ENCODE data around the gene SLC39A9. TPM values are rescaled to one million over a fixed set of nuclear protein-coding genes. Genes with fewer than 3 reads are reported as not detected.

Gene SLC39A9
- total RNA-seq, 4 donors from 2014 or later: 64.9 to 101 (median 81.3) TPM

DNA sequence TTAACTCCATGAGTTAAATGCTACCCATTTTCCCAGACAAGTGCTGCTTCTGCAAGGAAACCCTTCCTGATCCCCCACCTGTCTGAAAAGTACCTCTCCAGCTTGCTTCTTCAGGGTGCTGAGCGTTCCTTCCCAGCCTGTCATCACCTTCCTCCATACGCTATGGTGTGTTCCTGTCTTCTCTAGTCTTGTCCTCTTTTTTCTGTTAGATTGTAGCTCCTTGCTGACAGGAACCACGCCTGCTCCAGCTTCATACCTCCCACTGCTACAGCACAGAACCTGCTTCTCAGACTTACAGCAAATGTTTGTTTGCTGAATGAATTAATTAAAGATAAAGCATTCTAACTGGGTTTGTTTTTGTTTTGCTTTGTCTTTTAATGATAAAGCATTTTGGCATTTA lies 39.5 kb upstream of the SLC39A9 start:
- no peak for TF ChIP-seq POLR2A (IDR thresholded peaks at IDR 0.05)
- TF ChIP-seq, protein P1, sequence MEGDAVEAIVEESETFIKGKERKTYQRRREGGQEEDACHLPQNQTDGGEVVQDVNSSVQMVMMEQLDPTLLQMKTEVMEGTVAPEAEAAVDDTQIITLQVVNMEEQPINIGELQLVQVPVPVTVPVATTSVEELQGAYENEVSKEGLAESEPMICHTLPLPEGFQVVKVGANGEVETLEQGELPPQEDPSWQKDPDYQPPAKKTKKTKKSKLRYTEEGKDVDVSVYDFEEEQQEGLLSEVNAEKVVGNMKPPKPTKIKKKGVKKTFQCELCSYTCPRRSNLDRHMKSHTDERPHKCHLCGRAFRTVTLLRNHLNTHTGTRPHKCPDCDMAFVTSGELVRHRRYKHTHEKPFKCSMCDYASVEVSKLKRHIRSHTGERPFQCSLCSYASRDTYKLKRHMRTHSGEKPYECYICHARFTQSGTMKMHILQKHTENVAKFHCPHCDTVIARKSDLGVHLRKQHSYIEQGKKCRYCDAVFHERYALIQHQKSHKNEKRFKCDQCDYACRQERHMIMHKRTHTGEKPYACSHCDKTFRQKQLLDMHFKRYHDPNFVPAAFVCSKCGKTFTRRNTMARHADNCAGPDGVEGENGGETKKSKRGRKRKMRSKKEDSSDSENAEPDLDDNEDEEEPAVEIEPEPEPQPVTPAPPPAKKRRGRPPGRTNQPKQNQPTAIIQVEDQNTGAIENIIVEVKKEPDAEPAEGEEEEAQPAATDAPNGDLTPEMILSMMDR (IDR thresholded peaks at IDR 0.05): no peak

DNA sequence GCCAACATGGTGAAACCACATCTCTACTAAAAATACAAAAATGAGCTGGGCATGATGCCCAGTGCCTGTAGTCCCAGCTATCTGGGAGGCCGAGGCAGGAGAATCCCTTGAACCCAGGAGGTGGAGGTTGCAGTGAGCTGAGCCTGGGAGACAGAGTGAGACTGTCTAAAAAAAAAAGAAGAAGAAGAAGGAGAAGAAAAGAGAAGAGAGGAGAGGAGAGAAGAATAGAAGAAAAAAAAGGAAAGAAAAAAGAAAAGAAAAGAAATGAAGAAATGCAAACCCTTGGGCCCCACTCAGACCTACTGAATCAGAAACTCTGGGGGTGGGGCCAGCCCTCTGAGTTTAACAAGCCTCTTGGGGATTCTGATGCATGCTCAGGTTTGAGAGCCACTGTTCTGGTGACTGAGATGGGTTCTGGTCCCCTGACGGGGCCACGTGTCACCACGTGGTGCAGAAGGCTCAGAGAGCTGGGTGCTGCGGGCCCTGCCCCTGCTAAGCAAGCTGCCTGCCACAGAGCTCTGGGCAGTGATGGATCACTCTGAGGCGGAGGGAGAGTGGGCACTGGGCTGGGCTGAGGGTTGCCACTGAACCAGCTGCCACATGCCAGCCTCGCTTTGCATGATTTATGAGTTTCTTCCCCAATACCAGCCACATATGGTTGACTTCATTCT lies 37.9 kb upstream of the SLC39A9 start:
- Histone ChIP-seq H3K36me3 (no peaks in the 10 kb centered on the region), H3K27me3 (no peaks in the 10 kb centered on the region), H3K27ac (no peak overlapping the region), H3K4me1 (peaks cover 8 to 12% of the 10 kb centered on the region in 2 donors), H3K4me3 (replicated peaks in 1 of 3) (no peak overlapping the region), H3K9me3 (no peaks in the 10 kb centered on the region)
- intact Hi-C loops (cut with DNase I): no loop called here
- DNase-seq: no peak
- WGBS, 2 donors: 78 to 83% methylated on average over 7 of the region's 7 CpGs
- TF ChIP-seq, protein P1 (IDR thresholded peaks at IDR 0.05): no peak
- no peak for TF ChIP-seq POLR2A (IDR thresholded peaks at IDR 0.05)

More for the DNA sequence above, 39.5 kb upstream of the SLC39A9 start:
- 92 to 96% methylated on average over 3 of the region's 3 CpGs for WGBS, 2 donors
- H3K27ac ChIP-seq: no peak overlapping the region
- no peak overlapping the region for H3K4me3 ChIP-seq (replicated peaks in 1 of 3)
- H3K9me3 ChIP-seq: no peaks in the 10 kb centered on the region
- H3K36me3 ChIP-seq: no peaks in the 10 kb centered on the region
- intact Hi-C loops (cut with DNase I): no loop called here
- H3K27me3 ChIP-seq: no peaks in the 10 kb centered on the region
- no peak for DNase-seq
- peaks cover 13 to 23% of the 10 kb centered on the region in 2 donors for H3K4me1 ChIP-seq

DNA sequence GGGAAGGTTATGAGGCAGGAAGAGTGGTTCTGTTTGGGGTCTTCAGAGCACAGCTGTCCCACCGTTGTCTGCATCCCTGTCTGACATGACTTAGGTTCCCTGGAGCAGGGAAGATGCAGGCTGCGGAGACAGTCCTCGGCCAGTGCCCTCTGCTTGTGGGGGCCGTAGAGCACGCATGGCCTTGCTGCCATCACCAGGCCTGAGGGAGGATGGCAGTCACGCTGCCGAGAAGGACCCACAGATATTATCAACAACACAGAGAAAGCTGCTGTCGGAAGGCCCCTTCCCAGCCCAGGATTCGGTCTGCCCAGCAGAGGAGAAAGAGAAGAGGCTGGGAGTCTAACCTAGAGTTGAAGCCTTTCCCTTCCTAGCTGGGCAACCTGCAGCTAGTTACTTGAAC lies 35.4 kb upstream of the SLC39A9 start:
- Histone ChIP-seq H3K4me1 (no peaks in the 10 kb centered on the region), H3K27me3 (no peaks in the 10 kb centered on the region), H3K9me3 (no peaks in the 10 kb centered on the region), H3K27ac (no peak overlapping the region), H3K4me3 (replicated peaks in 1 of 3) (no peak overlapping the region), H3K36me3 (no peaks in the 10 kb centered on the region)
- WGBS, 2 donors: 27 to 41% methylated on average over 9 of the region's 9 CpGs
- peak in 1 of 2 donors; percentile 27 for DNase-seq
- TF ChIP-seq, protein P1 (IDR thresholded peaks at IDR 0.05): peak in 2 of 6 experiments; percentile 25 to 35
- no peak for TF ChIP-seq POLR2A (IDR thresholded peaks at IDR 0.05)
- intact Hi-C loops (cut with DNase I): no loop called here

DNA sequence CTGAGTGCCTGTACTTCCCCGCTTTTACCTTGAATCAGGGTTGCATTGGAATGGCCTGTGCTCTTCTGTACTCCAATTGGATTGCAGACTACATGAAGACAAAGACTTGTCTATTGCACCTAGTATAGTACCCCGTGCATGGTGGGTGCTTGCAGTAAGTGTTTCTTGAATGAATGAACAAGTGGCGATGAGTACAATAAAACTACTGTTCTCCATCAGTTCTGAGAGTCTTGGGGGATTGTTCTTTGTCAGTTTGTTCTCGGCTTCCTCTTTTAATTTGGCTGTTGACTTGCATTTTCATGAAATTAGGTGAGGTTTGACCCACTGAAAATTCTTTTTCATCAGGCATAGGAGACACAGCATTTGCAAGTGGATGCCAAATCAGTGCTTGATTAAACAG lies 34.5 kb upstream of the SLC39A9 start:
- 76 to 81% methylated on average over 4 of the region's 4 CpGs for WGBS, 2 donors
- TF ChIP-seq, protein P1 (IDR thresholded peaks at IDR 0.05): no peak
- no peak for TF ChIP-seq POLR2A (IDR thresholded peaks at IDR 0.05)
- Histone ChIP-seq H3K36me3 (no peaks in the 10 kb centered on the region), H3K27me3 (no peaks in the 10 kb centered on the region), H3K9me3 (no peaks in the 10 kb centered on the region), H3K4me3 (replicated peaks in 1 of 3) (no peak overlapping the region), H3K4me1 (no peaks in the 10 kb centered on the region), H3K27ac (no peak overlapping the region)
- no peak for DNase-seq
- intact Hi-C loops (cut with DNase I): no loop called here

DNA sequence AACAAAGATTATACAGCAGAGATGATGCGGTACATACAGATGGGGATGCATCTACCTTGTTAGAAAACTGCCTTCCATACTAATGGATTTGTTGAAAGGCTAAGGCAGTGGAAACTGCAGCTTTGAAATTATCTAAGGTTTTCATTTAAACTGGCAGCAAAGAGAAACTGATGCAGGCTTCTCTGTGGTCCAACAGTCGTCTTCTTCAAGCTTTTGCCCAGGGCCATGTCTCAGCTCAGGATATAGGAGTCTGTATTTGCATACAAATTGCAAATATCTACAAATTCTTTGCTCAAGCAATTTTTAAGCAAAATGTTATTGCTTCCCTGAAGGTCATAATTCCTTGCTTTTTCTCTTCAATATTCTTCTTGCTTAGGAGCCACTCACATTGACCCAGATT lies 34.1 kb upstream of the SLC39A9 start:
- DNase-seq: no peak
- WGBS, 2 donors: 84 to 87% methylated on average over 2 of the region's 2 CpGs
- no peaks in the 10 kb centered on the region for H3K27me3 ChIP-seq
- H3K9me3 ChIP-seq: no peaks in the 10 kb centered on the region
- H3K27ac ChIP-seq: no peak overlapping the region
- no peaks in the 10 kb centered on the region for H3K4me1 ChIP-seq
- no peaks in the 10 kb centered on the region for H3K36me3 ChIP-seq
- TF ChIP-seq POLR2A (IDR thresholded peaks at IDR 0.05): no peak
- TF ChIP-seq, protein P1 (IDR thresholded peaks at IDR 0.05): no peak
- H3K4me3 ChIP-seq (replicated peaks in 1 of 3): no peak overlapping the region
- intact Hi-C loops (cut with DNase I): no loop called here
